OCI-LY1 (cell line): Measurements from ENCODE around the gene ACVR1C.

ENCODE experiments used
- CTCF ChIP-seq: fragments of 200-600 bp; sonication (generic), shearing (Covaris generic); IDR thresholded peaks from 2 replicates; pipeline ENCODE4 v1.5.1; 2017; ENCODE audit warnings: mild to moderate bottlenecking, antibody characterized with exemption, low read length, moderate library complexity, mixed read lengths
- EZH2 ChIP-seq: fragments of 200-600 bp; sonication (generic), shearing (Covaris generic); IDR thresholded peaks from 2 replicates; pipeline ENCODE4 v1.8.0; 2017; ENCODE audit warnings: borderline replicate concordance, mixed run types, mild to moderate bottlenecking, antibody characterized with exemption, low read length, moderate library complexity, mixed read lengths

- TF ChIP-seq CTCF, result no peak
- TF ChIP-seq EZH2, result no peak
Observed at GRCh38 chr2:157587576-157587975, 41.1 kb downstream of the ACVR1C start.
